Stomach (tissue), 9 donors: ENCODE data around the gene STBD1. TPM values are rescaled to one million over a fixed set of nuclear protein-coding genes. Genes with fewer than 3 reads are reported as not detected.

Experiments
- DNase-seq, 2 donors: peaks; one replicate each; pipeline versions ENCODE4 v3.0.0 to v3.0.0-alpha.2; 2013 to 2019
- H3K27ac ChIP-seq, 5 donors: fragments of 200-600 bp in 4 of 5; sonication (generic) in 4 of 5; one replicate each; pipeline ENCODE4 v1.5.1; 2013 to 2019; ENCODE audit warnings: mild to moderate bottlenecking in 1 of 5, moderate library complexity in 1 of 5
- H3K27me3 ChIP-seq, 3 donors: fragments of 200-600 bp; sonication (generic); one replicate each; pipeline ENCODE4 v1.5.1; 2017 to 2019; ENCODE audit warnings: mixed run types in 1 of 3
- H3K36me3 ChIP-seq, 4 donors: fragments of 200-600 bp; sonication (generic); 1 replicate in 3 of 4; 2 replicates in 1 of 4; pipeline ENCODE4 v1.5.1; 2016 to 2019
- H3K4me1 ChIP-seq, 4 donors: fragments of 200-600 bp; sonication (generic); one replicate each; pipeline ENCODE4 v1.5.1; 2016 to 2019
- H3K4me3 ChIP-seq, 4 donors: fragments of 200-600 bp; sonication (generic) in 3 of 4; one replicate each; pipeline ENCODE4 v1.5.1; 2016 to 2019; ENCODE audit warnings: mild to moderate bottlenecking in 1 of 4
- H3K9me3 ChIP-seq, 4 donors: fragments of 200-600 bp; sonication (generic); one replicate each; pipeline ENCODE4 v1.5.1; 2016 to 2019
- CTCF ChIP-seq, 7 experiments: fragments of 450-650 bp in 4 of 7; fragments of 200-600 bp in 3 of 7; sonication (generic) in 3 of 7; IDR thresholded peaks; one replicate each; pipeline ENCODE4 v1.5.1; 2016 to 2019; ENCODE audit warnings: antibody characterized with exemption in 7 of 7, control low read depth in 2 of 7, mild to moderate bottlenecking in 1 of 7
- EP300 ChIP-seq: sonication (generic); formaldehyde crosslinking; IDR thresholded peaks from one replicate; pipeline ENCODE4 v1.6.1; 2017; ENCODE audit warnings: antibody characterized with exemption
- POLR2A ChIP-seq, 4 donors: fragments of 450-650 bp; IDR thresholded peaks; one replicate each; pipeline ENCODE4 v1.6.1; 2016; ENCODE audit warnings: antibody characterized with exemption in 4 of 4, control low read depth in 2 of 4, mild to moderate bottlenecking in 1 of 4, moderate library complexity in 1 of 4
- POLR2AphosphoS5 ChIP-seq, 3 donors: sonication (generic); formaldehyde crosslinking; IDR thresholded peaks; one replicate each; pipeline ENCODE4 v1.6.1; 2016; ENCODE audit warnings: antibody characterized with exemption in 3 of 3
- WGBS, 5 donors: extraction: QIAGEN DNeasy Blood & Tissue Kit in 3 of 5; methylation state at CpG; one replicate each; pipeline versions ENCODE4 v1.1.5 to v1.1.7; 2013 to 2018; 5-methylcytosine and 5-hydroxymethylcytosine counted together
- intact Hi-C: fragments of 100-400 bp; cut with DNase I; formaldehyde crosslinking; loops from one replicate; pipeline ENCODE4 v1.15.1; 2023; ENCODE audit warnings: low total_unique reads
- polyA plus RNA-seq, 3 donors: library from polyadenylated mRNA; stranded (reverse); fragments of 200-250 nt; gene quantifications; one replicate each; pipeline ENCODE4 v1.2.3, GENCODE V29; 2013
- total RNA-seq, 5 donors: library from RNA; depleted of rRNA; stranded (reverse); fragments of >200 nt; gene quantifications; one replicate each; pipeline versions ENCODE4 v1.1.0 to v1.2.3, GENCODE V29; 2014 to 2016
- donor health status: healthy with polysubstance abuse.
- donor health status: Bipolar disorder and iron deficiency.
- donor health status: healthy.

The STBD1 gene
- total and polyA plus RNA-seq, 8 donors = 0.89 to 29.3 (median 4.1) TPM; not detected in 1

- TF ChIP-seq EP300 = no peak
- TF ChIP-seq POLR2A (IDR thresholded peaks at IDR 0.05) = no peak
- TF ChIP-seq CTCF (IDR thresholded peaks at IDR 0.05) = no peak
- TF ChIP-seq POLR2AphosphoS5 (IDR thresholded peaks at IDR 0.05) = no peak
- H3K27ac ChIP-seq = no peak overlapping the region
- WGBS, 5 donors = 60 to 85% (median 80%) methylated on average over 5 of the region's 5 CpGs
- H3K4me3 ChIP-seq = no peak overlapping the region
- intact Hi-C loops = no loop called here
- no peaks in the 10 kb centered on the region for H3K9me3 ChIP-seq
- peaks cover 0 to 12% (median 0%) of the 10 kb centered on the region in 4 donors for H3K36me3 ChIP-seq
- no peaks in the 10 kb centered on the region for H3K27me3 ChIP-seq
- DNase-seq = no peak
- H3K4me1 ChIP-seq = peaks cover 0 to 8% (median 0%) of the 10 kb centered on the region in 4 donors
These were observed 33.5 kb upstream of the STBD1 start for GRCh38 chr4:76272999-76273398.

GRCh38 chr4:76275486-76276124, 30.9 kb upstream of the STBD1 start:
- H3K36me3 ChIP-seq = peaks cover 0 to 8% (median 0%) of the 10 kb centered on the region in 4 donors
- H3K27ac ChIP-seq = no peak overlapping the region
- no peak for TF ChIP-seq CTCF (IDR thresholded peaks at IDR 0.05)
- TF ChIP-seq POLR2A (IDR thresholded peaks at IDR 0.05) = no peak
- no peak for TF ChIP-seq POLR2AphosphoS5 (IDR thresholded peaks at IDR 0.05)
- no peak for TF ChIP-seq EP300
- DNase-seq = no peak
- H3K9me3 ChIP-seq = no peaks in the 10 kb centered on the region
- H3K4me1 ChIP-seq = peaks cover 0 to 18% (median 1%) of the 10 kb centered on the region in 4 donors
- intact Hi-C loops = no loop called here
- WGBS, 5 donors = 63 to 73% (median 70%) methylated on average over 3 of the region's 3 CpGs
- no peak overlapping the region for H3K4me3 ChIP-seq
- H3K27me3 ChIP-seq = no peaks in the 10 kb centered on the region

- Histone ChIP-seq H3K4me3 (no peak overlapping the region), H3K36me3 (no peaks in the 10 kb centered on the region), H3K4me1 (peaks cover 0 to 28% (median 5%) of the 10 kb centered on the region in 4 donors), H3K27ac (no peak overlapping the region), H3K27me3 (no peaks in the 10 kb centered on the region), H3K9me3 (no peaks in the 10 kb centered on the region)
- 82 to 92% (median 90%) methylated on average over 9 of the region's 9 CpGs for WGBS, 5 donors
- TF ChIP-seq POLR2AphosphoS5 (IDR thresholded peaks at IDR 0.05) = no peak
- no peak for TF ChIP-seq POLR2A (IDR thresholded peaks at IDR 0.05)
- no peak for TF ChIP-seq CTCF (IDR thresholded peaks at IDR 0.05)
- TF ChIP-seq EP300 = no peak
- intact Hi-C loops = no loop called here
- DNase-seq = no peak
These were observed 29.7 kb upstream of the STBD1 start for GRCh38 chr4:76276813-76277212.

- Histone ChIP-seq H3K36me3 (no peaks in the 10 kb centered on the region), H3K27ac (no peak overlapping the region), H3K4me3 (no peak overlapping the region), H3K4me1 (peaks cover 0 to 22% (median 5%) of the 10 kb centered on the region in 4 donors), H3K27me3 (no peaks in the 10 kb centered on the region), H3K9me3 (no peaks in the 10 kb centered on the region)
- WGBS, 5 donors = 65 to 92% (median 88%) methylated on average over 1 of the region's 1 CpG
- intact Hi-C loops = no loop called here
- DNase-seq = no peak
- no peak for TF ChIP-seq POLR2AphosphoS5 (IDR thresholded peaks at IDR 0.05)
- no peak for TF ChIP-seq POLR2A (IDR thresholded peaks at IDR 0.05)
- no peak for TF ChIP-seq EP300
- TF ChIP-seq CTCF (IDR thresholded peaks at IDR 0.05) = no peak
These were observed 28.9 kb upstream of the STBD1 start for GRCh38 chr4:76277667-76278066.
